Astrocyte (in vitro differentiated cells and primary cell): ENCODE data around the gene PTGER2. TPM values are rescaled to one million over a fixed set of nuclear protein-coding genes. Genes with fewer than 3 reads are reported as not detected.

ENCODE experiments used
- DNase-seq: peaks from one replicate; pipeline ENCODE4 v3.0.0-alpha.2; 2010; ENCODE audit warnings: low read depth
- FAIRE-seq: peaks from 2 replicates; lab custom pipeline; 2011; peaks lifted over from hg19 to GRCh38; lab: Jason Lieb, UNC
- H2AFZ ChIP-seq: 2 replicates; pipeline ENCODE4 v1.6.0; 2012; ENCODE audit warnings: low read depth, low read length, inconsistent platforms
- H3K27ac ChIP-seq: 2 replicates; pipeline ENCODE4 v1.5.1; 2011; ENCODE audit warnings: low read depth, low read length, inconsistent platforms
- H3K27me3 ChIP-seq: 2 replicates; pipeline ENCODE4 v1.6.0; 2011; ENCODE audit warnings: low read length, inconsistent platforms; ENCODE audit not compliant: insufficient read depth
- H3K36me3 ChIP-seq: 2 replicates; pipeline ENCODE4 v1.5.1; 2011; ENCODE audit warnings: low read length, inconsistent platforms; ENCODE audit not compliant: insufficient read depth
- H3K4me1 ChIP-seq: 2 replicates; pipeline ENCODE4 v1.5.1; 2011; ENCODE audit warnings: low read length, inconsistent platforms; ENCODE audit not compliant: insufficient read depth
- H3K4me2 ChIP-seq: 2 replicates; pipeline ENCODE4 v1.6.0; 2012; ENCODE audit warnings: low read length, inconsistent platforms
- H3K4me3 ChIP-seq: 2 replicates; pipeline ENCODE4 v1.5.1; 2011; ENCODE audit warnings: low read depth, mild to moderate bottlenecking, low read length, inconsistent platforms; ENCODE audit not compliant: insufficient read depth
- H3K79me2 ChIP-seq: 2 replicates; pipeline ENCODE4 v1.6.0; 2012; ENCODE audit warnings: mild to moderate bottlenecking, low read length, inconsistent platforms; ENCODE audit not compliant: insufficient read depth
- H3K9ac ChIP-seq: 2 replicates; pipeline ENCODE4 v1.6.0; 2012; ENCODE audit warnings: mild to moderate bottlenecking, low read length, inconsistent platforms
- H3K9me3 ChIP-seq: 2 replicates; pipeline ENCODE4 v1.5.1; 2012; ENCODE audit warnings: low read depth, mild to moderate bottlenecking, low read length, inconsistent platforms; ENCODE audit not compliant: insufficient read depth
- H4K20me1 ChIP-seq: 2 replicates; pipeline ENCODE4 v1.6.0; 2012; ENCODE audit warnings: low read length, inconsistent platforms; ENCODE audit not compliant: insufficient read depth
- H3K27ac Mint-ChIP-seq: one replicate; pipeline ENCODE4 v1.8.0; 2021; ENCODE audit warnings: mild to moderate bottlenecking, mixed read lengths; ENCODE audit not compliant: unreplicated experiment
- H3K27me3 Mint-ChIP-seq: one replicate; pipeline ENCODE4 v1.8.0; 2021; ENCODE audit warnings: low read depth, mixed read lengths; ENCODE audit not compliant: unreplicated experiment
- H3K36me3 Mint-ChIP-seq: one replicate; pipeline ENCODE4 v1.8.0; 2021; ENCODE audit warnings: low read depth, mixed read lengths; ENCODE audit not compliant: unreplicated experiment
- H3K4me1 Mint-ChIP-seq: one replicate; pipeline ENCODE4 v1.8.0; 2021; ENCODE audit warnings: low read depth, mixed read lengths; ENCODE audit not compliant: unreplicated experiment
- H3K4me3 Mint-ChIP-seq: one replicate; pipeline ENCODE4 v1.8.0; 2021; ENCODE audit warnings: mild to moderate bottlenecking, moderate library complexity, mixed read lengths; ENCODE audit not compliant: unreplicated experiment
- H3K9me3 Mint-ChIP-seq: one replicate; pipeline ENCODE4 v1.8.0; 2021; ENCODE audit warnings: mild to moderate bottlenecking, mixed read lengths; ENCODE audit not compliant: unreplicated experiment
- EZH2 ChIP-seq: IDR thresholded peaks from 2 replicates; pipeline ENCODE4 v1.6.1; 2012; ENCODE audit warnings: mild to moderate bottlenecking, low read length, inconsistent platforms; ENCODE audit not compliant: insufficient read depth
- total RNA-seq: library from RNA; stranded (reverse); gene quantifications from 2 replicates; pipeline ENCODE4 v1.2.1, GENCODE V29; 2021
- TF ChIP-seq, protein P1 (sequence below): IDR thresholded peaks from 2 replicates; pipeline ENCODE4 v1.5.1; 2011; ENCODE audit warnings: low read depth, mild to moderate bottlenecking, inconsistent platforms, low read length, moderate library complexity; ENCODE audit not compliant: insufficient read depth

PTGER2 gene
- total RNA-seq, 1 donor from 2014 or later, result not detected

DNA sequence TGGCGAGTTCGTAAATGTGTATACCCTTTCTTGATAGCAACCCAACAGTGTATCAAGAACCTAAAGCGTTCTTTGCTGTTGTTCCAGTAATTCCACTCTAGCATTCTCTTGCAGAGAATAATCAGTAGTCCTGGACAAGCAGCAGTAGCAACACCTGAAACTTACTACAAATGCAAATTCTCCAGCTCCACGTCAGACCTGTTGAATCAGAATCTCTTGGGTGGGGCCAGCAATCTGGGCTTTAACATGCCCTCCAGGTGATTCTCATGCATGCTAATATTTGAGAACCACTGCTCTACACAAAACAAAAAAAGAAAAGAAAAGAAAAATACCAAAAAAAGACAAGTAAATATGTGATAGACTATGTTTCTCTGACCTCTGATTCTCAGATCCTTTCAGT lies 36.6 kb upstream of the PTGER2 start:
- no peak overlapping the region for H3K27ac ChIP-seq
- no peaks in the 10 kb centered on the region for H3K27me3 ChIP-seq
- H3K4me3 ChIP-seq, result no peak overlapping the region
- no peak overlapping the region for H3K4me2 ChIP-seq
- FAIRE-seq, result no peak
- no peak overlapping the region for H3K27ac Mint-ChIP-seq
- H3K79me2 ChIP-seq, result no peaks in the 10 kb centered on the region
- H3K27me3 Mint-ChIP-seq, result peaks cover 7% of the 10 kb centered on the region
- H3K9ac ChIP-seq, result no peak overlapping the region
- H3K9me3 Mint-ChIP-seq, result peaks cover 2% of the 10 kb centered on the region
- no peak for DNase-seq
- H3K4me1 ChIP-seq, result peaks cover 3% of the 10 kb centered on the region
- no peaks in the 10 kb centered on the region for H3K4me1 Mint-ChIP-seq
- no peaks in the 10 kb centered on the region for H3K36me3 ChIP-seq
- H3K9me3 ChIP-seq, result no peaks in the 10 kb centered on the region
- no peak overlapping the region for H2AFZ ChIP-seq
- TF ChIP-seq, protein P1, sequence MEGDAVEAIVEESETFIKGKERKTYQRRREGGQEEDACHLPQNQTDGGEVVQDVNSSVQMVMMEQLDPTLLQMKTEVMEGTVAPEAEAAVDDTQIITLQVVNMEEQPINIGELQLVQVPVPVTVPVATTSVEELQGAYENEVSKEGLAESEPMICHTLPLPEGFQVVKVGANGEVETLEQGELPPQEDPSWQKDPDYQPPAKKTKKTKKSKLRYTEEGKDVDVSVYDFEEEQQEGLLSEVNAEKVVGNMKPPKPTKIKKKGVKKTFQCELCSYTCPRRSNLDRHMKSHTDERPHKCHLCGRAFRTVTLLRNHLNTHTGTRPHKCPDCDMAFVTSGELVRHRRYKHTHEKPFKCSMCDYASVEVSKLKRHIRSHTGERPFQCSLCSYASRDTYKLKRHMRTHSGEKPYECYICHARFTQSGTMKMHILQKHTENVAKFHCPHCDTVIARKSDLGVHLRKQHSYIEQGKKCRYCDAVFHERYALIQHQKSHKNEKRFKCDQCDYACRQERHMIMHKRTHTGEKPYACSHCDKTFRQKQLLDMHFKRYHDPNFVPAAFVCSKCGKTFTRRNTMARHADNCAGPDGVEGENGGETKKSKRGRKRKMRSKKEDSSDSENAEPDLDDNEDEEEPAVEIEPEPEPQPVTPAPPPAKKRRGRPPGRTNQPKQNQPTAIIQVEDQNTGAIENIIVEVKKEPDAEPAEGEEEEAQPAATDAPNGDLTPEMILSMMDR, result no peak
- no peak for TF ChIP-seq EZH2
- no peaks in the 10 kb centered on the region for H4K20me1 ChIP-seq
- H3K4me3 Mint-ChIP-seq, result no peak overlapping the region
- no peaks in the 10 kb centered on the region for H3K36me3 Mint-ChIP-seq

DNA sequence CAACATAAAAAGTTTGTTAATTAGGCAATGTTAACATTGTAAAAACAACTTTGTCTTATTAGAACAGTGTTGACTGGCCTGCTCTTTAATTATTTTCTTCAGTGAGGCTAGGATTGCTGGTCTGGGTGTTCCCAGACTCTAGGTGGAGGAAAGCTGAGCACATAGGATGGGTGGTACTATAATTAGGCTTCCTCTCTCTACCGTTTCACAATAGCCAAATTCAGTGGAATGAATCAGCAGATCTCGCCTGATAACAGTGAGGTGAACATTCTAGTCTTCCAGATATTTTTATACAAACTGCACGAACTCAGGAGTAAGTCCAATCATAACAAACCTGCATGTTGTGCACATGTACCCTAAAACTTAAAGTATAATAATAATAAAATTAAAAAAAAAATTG lies 34.7 kb upstream of the PTGER2 start:
- peak; percentile 74 for DNase-seq

DNA sequence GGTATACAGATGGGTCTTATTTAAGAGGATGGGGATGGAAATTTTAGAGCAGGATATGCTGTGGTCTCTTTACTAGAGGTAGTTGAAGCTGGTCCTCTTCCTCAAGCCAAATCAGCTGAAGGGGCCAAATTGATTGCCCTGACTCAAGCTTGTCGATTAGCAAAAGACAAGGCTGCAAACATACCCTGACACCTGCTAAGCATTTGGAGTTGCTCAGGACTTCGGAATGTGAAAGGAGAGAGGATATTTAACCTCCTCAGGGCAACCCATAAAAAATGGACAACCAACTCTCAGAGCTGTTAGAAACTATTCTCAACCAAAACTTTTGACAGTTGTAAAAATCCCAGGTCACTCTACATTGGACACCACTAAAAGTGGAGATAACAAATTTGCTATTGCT lies 31.0 kb upstream of the PTGER2 start:
- peaks cover 4% of the 10 kb centered on the region for H3K27me3 ChIP-seq
- peaks cover 3% of the 10 kb centered on the region for H3K4me1 ChIP-seq
- H3K36me3 ChIP-seq, result no peaks in the 10 kb centered on the region
- no peaks in the 10 kb centered on the region for H3K9me3 Mint-ChIP-seq
- H3K4me3 ChIP-seq, result no peak overlapping the region
- H3K27ac Mint-ChIP-seq, result no peak overlapping the region
- H3K4me1 Mint-ChIP-seq, result peaks cover 9% of the 10 kb centered on the region
- H3K4me3 Mint-ChIP-seq, result no peak overlapping the region
- no peaks in the 10 kb centered on the region for H3K27me3 Mint-ChIP-seq
- no peak overlapping the region for H2AFZ ChIP-seq
- DNase-seq (no peak), FAIRE-seq (no peak)
- H3K9ac ChIP-seq, result no peak overlapping the region
- H3K79me2 ChIP-seq, result no peaks in the 10 kb centered on the region
- TF ChIP-seq, protein P1, result no peak
- no peak for TF ChIP-seq EZH2
- no peaks in the 10 kb centered on the region for H3K36me3 Mint-ChIP-seq
- no peaks in the 10 kb centered on the region for H3K9me3 ChIP-seq
- H3K4me2 ChIP-seq, result no peak overlapping the region
- no peaks in the 10 kb centered on the region for H4K20me1 ChIP-seq
- H3K27ac ChIP-seq, result no peak overlapping the region

More for the DNA sequence above, 34.7 kb upstream of the PTGER2 start:
- H3K27me3 Mint-ChIP-seq, result no peaks in the 10 kb centered on the region
- Histone ChIP-seq H3K27ac (no peak overlapping the region), H3K36me3 (no peaks in the 10 kb centered on the region), H3K4me3 (no peak overlapping the region), H3K4me2 (peak overlapping the region; percentile 26), H4K20me1 (no peaks in the 10 kb centered on the region), H3K79me2 (no peaks in the 10 kb centered on the region), H3K9me3 (no peaks in the 10 kb centered on the region), H3K9ac (no peak overlapping the region), H3K4me1 (peaks cover 3% of the 10 kb centered on the region), H2AFZ (no peak overlapping the region), H3K27me3 (no peaks in the 10 kb centered on the region)
- TF ChIP-seq, protein P1, result no peak
- no peak for TF ChIP-seq EZH2
- peaks cover 2% of the 10 kb centered on the region for H3K4me1 Mint-ChIP-seq
- no peaks in the 10 kb centered on the region for H3K36me3 Mint-ChIP-seq
- H3K4me3 Mint-ChIP-seq, result no peak overlapping the region
- peak; percentile 64 for FAIRE-seq
- no peaks in the 10 kb centered on the region for H3K9me3 Mint-ChIP-seq
- H3K27ac Mint-ChIP-seq, result no peak overlapping the region
